Gastrocnemius medialis (tissue), 4 donors: ENCODE measurements around the gene HNRNPDL. TPM values are rescaled to one million over a fixed set of nuclear protein-coding genes. Genes with fewer than 3 reads are reported as not detected.

Experiments used
- ATAC-seq, 2 donors: fragments of 150-250 bp; one replicate each; pipeline ENCODE4 v1.9.1; 2016
- DNase-seq, 2 donors: peaks; one replicate each; pipeline ENCODE4 v3.0.0-alpha.2; 2019
- H3K27ac ChIP-seq, 4 donors: fragments of 200-600 bp; sonication (generic); 1 replicate in 1 of 4; 2 replicates in 3 of 4; pipeline ENCODE4 v1.5.1; 2016 to 2018; ENCODE audit warnings: mild to moderate bottlenecking in 2 of 4, moderate library complexity in 1 of 4
- H3K27me3 ChIP-seq, 3 donors: fragments of 200-600 bp; sonication (generic) in 2 of 3; 1 replicate in 1 of 3; 2 replicates in 2 of 3; pipeline versions ENCODE4 v1.5.1 to v1.6.0; 2016 to 2019; ENCODE audit warnings: mild to moderate bottlenecking in 1 of 3, moderate library complexity in 1 of 3
- H3K36me3 ChIP-seq, 2 donors: fragments of 200-600 bp; sonication (generic) in 1 of 2; one replicate each; pipeline ENCODE4 v1.5.1; 2017 to 2018
- H3K4me1 ChIP-seq, 2 donors: fragments of 200-600 bp; sonication (generic) in 1 of 2; one replicate each; pipeline ENCODE4 v1.5.1; 2016 to 2017; ENCODE audit warnings: mild to moderate bottlenecking in 2 of 2
- H3K4me3 ChIP-seq, 4 donors: fragments of 200-600 bp; sonication (generic) in 3 of 4; 1 replicate in 1 of 4; 2 replicates in 3 of 4; pipeline ENCODE4 v1.5.1; 2016 to 2019; ENCODE audit warnings: mild to moderate bottlenecking in 2 of 4
- H3K9me3 ChIP-seq, 3 donors: fragments of 200-600 bp; sonication (generic) in 2 of 3; 1 replicate in 1 of 3; 2 replicates in 2 of 3; pipeline ENCODE4 v1.5.1; 2016 to 2019
- POLR2A ChIP-seq, 2 donors: fragments of 450-650 bp; IDR thresholded peaks; one replicate each; pipeline ENCODE4 v1.6.1; 2017; ENCODE audit warnings: antibody characterized with exemption in 2 of 2, mild to moderate bottlenecking in 2 of 2, moderate library complexity in 2 of 2
- in situ Hi-C, 4 donors: fragments of 200-750 bp; cut with MboI; loops; one replicate each; pipeline versions ENCODE4 v1.15.0 to v1.8.0; 2017; ENCODE audit warnings: low sequenced_read_pairs in 4 of 4
- intact Hi-C: fragments of 100-400 bp; cut with DNase I; formaldehyde crosslinking; loops from one replicate; pipeline ENCODE4 v1.15.1; 2023; ENCODE audit warnings: low total_unique reads
- total RNA-seq, 4 donors: library from RNA; depleted of rRNA; stranded (reverse); fragments of >200 nt; gene quantifications; one replicate each; pipeline versions ENCODE4 v1.1.0 to v1.2.3, GENCODE V29; 2016
- TF ChIP-seq, protein P1 (sequence below), 5 experiments: fragments of 450-650 bp in 3 of 5; fragments of 200-600 bp in 2 of 5; sonication (generic) in 2 of 5; IDR thresholded peaks in 4 of 5; conservative IDR thresholded peaks in 1 of 5; 1 replicate in 4 of 5; 2 replicates in 1 of 5; pipeline ENCODE4 v1.5.1; 2016 to 2019; ENCODE audit warnings: antibody characterized with exemption in 5 of 5, mild to moderate bottlenecking in 3 of 5, moderate library complexity in 3 of 5

The HNRNPDL gene
- total RNA-seq, 4 donors from 2014 or later, result 151 to 275 (median 226) TPM

DNA sequence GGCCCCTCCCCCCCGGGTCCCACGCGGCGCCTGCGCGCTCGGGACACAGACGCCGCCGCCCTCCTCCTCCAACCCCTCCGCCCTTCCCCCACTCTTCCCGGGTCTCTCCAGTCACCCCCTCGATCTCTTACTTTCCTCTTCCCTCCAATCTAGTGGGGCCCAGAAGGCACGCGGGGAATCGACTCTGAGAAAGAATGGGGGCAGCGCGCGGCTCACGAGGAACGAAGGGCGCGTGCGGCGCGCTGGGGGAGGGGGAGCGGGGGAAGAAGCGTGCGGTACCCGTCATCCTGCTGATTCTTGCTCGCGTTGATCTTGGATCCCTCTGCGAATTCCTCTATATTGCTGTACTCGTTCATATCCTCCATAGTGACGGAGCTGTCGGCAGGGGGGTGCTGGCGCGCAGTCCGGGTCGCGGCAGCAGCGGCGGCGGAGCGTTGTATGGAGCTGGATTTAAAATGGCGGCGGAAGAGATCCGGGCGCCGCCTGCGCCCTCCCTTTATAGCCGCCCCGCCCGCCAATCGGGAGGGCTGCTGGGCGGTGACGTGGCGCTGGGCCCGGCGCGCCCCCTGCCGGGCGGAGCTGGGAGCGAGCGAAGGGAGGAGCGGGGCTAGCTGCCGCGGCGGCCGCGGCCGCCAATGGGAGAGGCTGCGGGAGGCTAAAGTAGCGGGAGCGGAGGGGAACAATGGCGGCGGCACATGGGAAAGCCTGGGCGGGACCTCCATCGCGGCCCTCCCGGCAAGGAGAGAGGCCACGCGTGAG is 1.1 kb downstream of the HNRNPDL start:
- H3K36me3 ChIP-seq, result peaks cover 0 to 38% of the 10 kb centered on the region in 2 donors
- no peaks in the 10 kb centered on the region for H3K27me3 ChIP-seq
- intact Hi-C loops (loop anchor here (1.0 to 10.0 kb wide), 3 partner anchors 55 to 1026 kb away; partner anchors contain the start of genes HELQ and MRPS18C), in situ Hi-C loops (loop anchor here in 3 of 4 donors (5.0 to 25.0 kb wide), 6 partner anchors 47 to 1033 kb away; partner anchors contain the start of genes HELQ (in 3 of the 3), MRPS18C (in 3 of the 3), LIN54 (in 1 of the 3) and SEC31A (in 1 of the 3))
- peak overlapping the region; percentile 94 to 100 (median 98) for H3K27ac ChIP-seq
- H3K9me3 ChIP-seq, result no peaks in the 10 kb centered on the region
- peaks cover 32 to 38% of the 10 kb centered on the region in 2 donors for H3K4me1 ChIP-seq
- ATAC-seq, result peak; percentile 74 to 76
- peak overlapping the region; percentile 81 to 99 (median 96) for H3K4me3 ChIP-seq
- peak; percentile 90 to 94 for TF ChIP-seq POLR2A (IDR thresholded peaks at IDR 0.05)
- TF ChIP-seq, protein P1, sequence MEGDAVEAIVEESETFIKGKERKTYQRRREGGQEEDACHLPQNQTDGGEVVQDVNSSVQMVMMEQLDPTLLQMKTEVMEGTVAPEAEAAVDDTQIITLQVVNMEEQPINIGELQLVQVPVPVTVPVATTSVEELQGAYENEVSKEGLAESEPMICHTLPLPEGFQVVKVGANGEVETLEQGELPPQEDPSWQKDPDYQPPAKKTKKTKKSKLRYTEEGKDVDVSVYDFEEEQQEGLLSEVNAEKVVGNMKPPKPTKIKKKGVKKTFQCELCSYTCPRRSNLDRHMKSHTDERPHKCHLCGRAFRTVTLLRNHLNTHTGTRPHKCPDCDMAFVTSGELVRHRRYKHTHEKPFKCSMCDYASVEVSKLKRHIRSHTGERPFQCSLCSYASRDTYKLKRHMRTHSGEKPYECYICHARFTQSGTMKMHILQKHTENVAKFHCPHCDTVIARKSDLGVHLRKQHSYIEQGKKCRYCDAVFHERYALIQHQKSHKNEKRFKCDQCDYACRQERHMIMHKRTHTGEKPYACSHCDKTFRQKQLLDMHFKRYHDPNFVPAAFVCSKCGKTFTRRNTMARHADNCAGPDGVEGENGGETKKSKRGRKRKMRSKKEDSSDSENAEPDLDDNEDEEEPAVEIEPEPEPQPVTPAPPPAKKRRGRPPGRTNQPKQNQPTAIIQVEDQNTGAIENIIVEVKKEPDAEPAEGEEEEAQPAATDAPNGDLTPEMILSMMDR (IDR thresholded peaks at IDR 0.05 in 4 of 5, conservative IDR thresholded peaks at IDR 0.05 in 1 of 5), result peak; percentile 82 to 99 (median 98)
- peak; percentile 84 to 91 for DNase-seq

DNA sequence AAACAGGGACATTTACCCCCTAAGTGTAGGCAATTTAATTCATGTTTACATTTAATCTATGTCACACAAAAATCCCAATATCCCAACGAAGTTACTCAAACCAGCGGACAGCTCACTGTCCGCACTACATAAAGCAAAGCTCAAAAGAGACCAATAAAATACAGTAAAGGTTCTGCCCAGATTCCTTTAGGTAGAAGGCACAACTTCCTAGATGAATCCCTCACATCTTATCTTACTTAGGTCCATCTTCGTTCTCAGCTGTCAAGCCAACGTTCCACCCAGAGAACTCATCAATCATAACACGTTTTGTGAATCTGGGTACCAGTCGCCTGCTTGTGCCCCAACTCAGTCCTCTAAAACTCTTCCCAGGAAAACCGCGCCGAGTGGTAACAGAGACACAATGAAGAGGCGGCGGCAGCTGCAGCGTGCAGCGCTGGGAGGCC is 1.7 kb downstream of the HNRNPDL start:
- no peaks in the 10 kb centered on the region for H3K27me3 ChIP-seq
- no peaks in the 10 kb centered on the region for H3K9me3 ChIP-seq
- H3K4me3 ChIP-seq, result peak overlapping the region; percentile 81 to 99 (median 96)
- TF ChIP-seq, protein P1 (IDR thresholded peaks at IDR 0.05 in 4 of 5, conservative IDR thresholded peaks at IDR 0.05 in 1 of 5), result no peak
- TF ChIP-seq POLR2A (IDR thresholded peaks at IDR 0.05), result no peak
- intact Hi-C loops, result loop anchor here (10.0 kb wide), 2 partner anchors 144 to 1026 kb away; partner anchors contain the start of genes HELQ and MRPS18C
- peaks cover 32 to 38% of the 10 kb centered on the region in 2 donors for H3K4me1 ChIP-seq
- ATAC-seq (no peak), DNase-seq (no peak)
- peak overlapping the region; percentile 94 to 100 (median 98) for H3K27ac ChIP-seq
- peaks cover 0 to 44% of the 10 kb centered on the region in 2 donors for H3K36me3 ChIP-seq
- in situ Hi-C loops, result loop anchor here in 3 of 4 donors (5.0 to 25.0 kb wide), 6 partner anchors 46 to 1034 kb away; partner anchors contain the start of genes HELQ (in 3 of the 3), MRPS18C (in 3 of the 3), LIN54 (in 1 of the 3) and SEC31A (in 1 of the 3)

DNA sequence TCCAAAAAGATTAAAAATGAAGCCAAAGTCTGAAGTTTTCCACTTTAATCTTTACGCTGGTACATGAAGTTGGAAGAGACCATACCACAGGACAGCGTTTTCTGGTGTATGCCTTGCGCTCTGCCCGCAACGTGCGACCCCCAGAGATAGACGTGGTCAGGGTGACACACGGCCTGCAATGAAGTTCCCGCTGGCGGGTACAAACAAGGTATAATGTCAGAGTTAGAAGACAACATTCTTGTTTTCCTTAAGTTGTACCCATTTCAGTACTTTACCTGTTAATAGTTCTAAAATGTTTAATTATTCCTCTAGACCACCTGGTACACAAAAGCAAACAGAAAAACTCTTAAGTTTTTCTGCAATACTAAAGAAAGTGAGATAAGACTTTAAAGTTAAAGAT is 4.8 kb downstream of the HNRNPDL start:
- Histone ChIP-seq H3K27ac (no peak overlapping the region), H3K4me3 (no peak overlapping the region), H3K27me3 (no peaks in the 10 kb centered on the region), H3K36me3 (peaks cover 0 to 50% of the 10 kb centered on the region in 2 donors), H3K4me1 (peaks cover 23 to 25% of the 10 kb centered on the region in 2 donors), H3K9me3 (no peaks in the 10 kb centered on the region)
- TF ChIP-seq, protein P1 (IDR thresholded peaks at IDR 0.05 in 4 of 5, conservative IDR thresholded peaks at IDR 0.05 in 1 of 5), result no peak
- no peak for TF ChIP-seq POLR2A (IDR thresholded peaks at IDR 0.05)
- ATAC-seq (no peak), DNase-seq (no peak)
- intact Hi-C loops, result loop anchor here (10.0 kb wide), 2 partner anchors 141 to 1029 kb away; partner anchors contain the start of genes HELQ and MRPS18C
- in situ Hi-C loops, result loop anchor here in 3 of 4 donors (5.0 to 25.0 kb wide), 6 partner anchors 43 to 1037 kb away; partner anchors contain the start of genes HELQ (in 3 of the 3), MRPS18C (in 3 of the 3), LIN54 (in 1 of the 3) and SEC31A (in 1 of the 3)

DNA sequence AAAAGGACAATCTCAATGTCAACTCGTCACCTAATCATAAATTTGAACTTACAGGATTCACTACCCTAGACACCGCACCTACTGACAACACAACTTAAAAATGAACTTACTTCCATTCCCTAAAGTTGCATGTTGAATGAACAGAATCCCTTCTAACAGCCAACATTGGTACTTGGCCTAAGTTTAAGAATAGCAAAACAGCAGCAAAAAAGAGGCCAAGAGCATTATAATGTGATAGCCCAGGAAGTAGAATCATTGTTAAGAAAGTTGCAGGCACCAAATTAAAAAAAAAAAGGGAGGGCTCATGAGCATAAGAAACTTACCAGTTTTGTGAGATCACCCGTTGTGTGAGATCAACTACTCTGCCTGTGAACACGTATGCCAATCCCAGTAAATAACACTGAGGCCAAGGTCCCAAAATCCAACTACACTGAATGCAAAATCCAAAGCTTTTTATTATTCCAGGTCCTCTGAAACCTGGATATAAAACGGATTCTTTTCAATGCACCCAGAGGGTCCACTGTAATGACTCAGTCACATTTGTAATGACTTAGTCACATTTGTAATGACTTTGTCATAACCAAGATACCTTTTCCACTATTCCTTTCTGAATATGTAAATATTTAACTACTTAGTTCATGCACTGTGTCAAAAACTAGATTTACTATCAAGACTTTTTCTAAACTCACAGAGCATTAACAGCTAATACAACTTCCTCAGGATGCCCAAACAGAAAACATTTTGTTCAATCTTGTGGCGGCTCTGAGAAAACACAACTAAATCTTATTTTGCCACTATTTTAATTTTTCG is 6.8 kb downstream of the HNRNPDL start:
- Histone ChIP-seq H3K4me3 (no peak overlapping the region), H3K27ac (no peak overlapping the region), H3K9me3 (no peaks in the 10 kb centered on the region), H3K36me3 (peaks cover 0 to 50% of the 10 kb centered on the region in 2 donors), H3K4me1 (peaks cover 23 to 25% of the 10 kb centered on the region in 2 donors), H3K27me3 (no peaks in the 10 kb centered on the region)
- intact Hi-C loops, result loop anchor here (10.0 kb wide), 2 partner anchors 139 to 1031 kb away; partner anchors contain the start of genes HELQ and MRPS18C
- ATAC-seq (no peak), DNase-seq (no peak)
- TF ChIP-seq, protein P1 (IDR thresholded peaks at IDR 0.05 in 4 of 5, conservative IDR thresholded peaks at IDR 0.05 in 1 of 5), result no peak
- no peak for TF ChIP-seq POLR2A (IDR thresholded peaks at IDR 0.05)
- in situ Hi-C loops, result loop anchor here in 1 of 4 donors (10.0 kb wide), 1 partner anchor 139 kb away; no protein-coding TSS in a partner anchor
